ENCODE data around the gene TOB1. TPM values are rescaled to one million over a fixed set of nuclear protein-coding genes. Genes with fewer than 3 reads are reported as not detected.

The TOB1 gene
- total and polyA plus RNA-seq, 2 experiments from 2014 or later = 8.4 to 93.8 TPM

- peak overlapping the region; percentile 53 for H2AFZ ChIP-seq
- H3K4me2 ChIP-seq (ENCODE audit: unreplicated experiment) = peak overlapping the region; percentile 92
- no peaks in the 10 kb centered on the region for H3K9me2 ChIP-seq (ENCODE audit: insufficient read depth)
- DNase-seq = peak; percentile 76
- H3K36me3 ChIP-seq (ENCODE audit: low read depth) = peaks cover 25% of the 10 kb centered on the region
- H4K20me1 ChIP-seq (ENCODE audit: insufficient read depth) = peaks cover 15% of the 10 kb centered on the region; the same call in 1 of the 2 replicates
- H3K4me3 ChIP-seq = peak overlapping the region; percentile 92
- peak overlapping the region; percentile 75 for H3K27ac ChIP-seq
- H3F3A ChIP-seq (ENCODE audit: insufficient read depth) = peaks cover 44% of the 10 kb centered on the region
- TF ChIP-seq EZH2 (IDR thresholded peaks at IDR 0.05; ENCODE audit: insufficient read depth, poor library complexity, severe bottlenecking) (no peak), EZH2phosphoT487 (IDR thresholded peaks at IDR 0.05; ENCODE audit: insufficient read depth, low read depth) (no peak)
- in situ Hi-C loops (cut with MboI) = no loop called here
- peak overlapping the region; percentile 96 for H3K9ac ChIP-seq
- peaks cover 48% of the 10 kb centered on the region for H3K79me2 ChIP-seq (ENCODE audit: insufficient read depth)
- no peaks in the 10 kb centered on the region for H3K27me3 ChIP-seq (replicated peaks; ENCODE audit: insufficient read depth)
- no peaks in the 10 kb centered on the region for H3K9me3 ChIP-seq (ENCODE audit: low read depth)
- WGBS, 2 experiments (ENCODE audit: low coverage in 1 of 2, low lambda C conversion rate in 2 of 2, missing lambda C conversion rate in 2 of 2) = 0% methylated on average over 26 to 40 of the region's 50 CpGs
- peaks cover 32% of the 10 kb centered on the region for H3K4me1 ChIP-seq (ENCODE audit: insufficient read depth)
Observed at GRCh38 chr17:50865060-50865867, 890 bp downstream of the TOB1 start.

- peak overlapping the region; percentile 92 for H3K4me2 ChIP-seq (ENCODE audit: unreplicated experiment)
- peak overlapping the region; percentile 75 for H3K27ac ChIP-seq
- no peak for DNase-seq
- peaks cover 15% of the 10 kb centered on the region; the same call in 1 of the 2 replicates for H4K20me1 ChIP-seq (ENCODE audit: insufficient read depth)
- no peaks in the 10 kb centered on the region for H3K9me3 ChIP-seq (ENCODE audit: low read depth)
- H3K79me2 ChIP-seq (ENCODE audit: insufficient read depth) = peaks cover 48% of the 10 kb centered on the region
- peaks cover 32% of the 10 kb centered on the region for H3K4me1 ChIP-seq (ENCODE audit: insufficient read depth)
- peak overlapping the region; percentile 53 for H2AFZ ChIP-seq
- H3K36me3 ChIP-seq (ENCODE audit: low read depth) = peaks cover 25% of the 10 kb centered on the region
- WGBS, 2 experiments (ENCODE audit: low coverage in 1 of 2, low lambda C conversion rate in 2 of 2, missing lambda C conversion rate in 2 of 2) = 2 to 5% methylated on average over 6 of the region's 6 CpGs
- H3K27me3 ChIP-seq (replicated peaks; ENCODE audit: insufficient read depth) = no peaks in the 10 kb centered on the region
- peaks cover 44% of the 10 kb centered on the region for H3F3A ChIP-seq (ENCODE audit: insufficient read depth)
- H3K9ac ChIP-seq = peak overlapping the region; percentile 96
- H3K4me3 ChIP-seq = peak overlapping the region; percentile 92
- TF ChIP-seq EZH2phosphoT487 (IDR thresholded peaks at IDR 0.05; ENCODE audit: insufficient read depth, low read depth) (no peak), EZH2 (IDR thresholded peaks at IDR 0.05; ENCODE audit: insufficient read depth, poor library complexity, severe bottlenecking) (no peak)
- no peaks in the 10 kb centered on the region for H3K9me2 ChIP-seq (ENCODE audit: insufficient read depth)
- in situ Hi-C loops (cut with MboI) = loop anchor here (5.0 kb wide), 1 partner anchor 93 kb away; no protein-coding TSS in a partner anchor
Observed at GRCh38 chr17:50864747-50865059, 1.5 kb downstream of the TOB1 start.

- Histone ChIP-seq H3K9me3 (ENCODE audit: low read depth) (no peaks in the 10 kb centered on the region), H3K4me3 (peak overlapping the region; percentile 92), H3K4me2 (ENCODE audit: unreplicated experiment) (peak overlapping the region; percentile 92), H3K27me3 (replicated peaks; ENCODE audit: insufficient read depth) (no peaks in the 10 kb centered on the region), H2AFZ (no peak overlapping the region), H3K27ac (peak overlapping the region; percentile 75), H4K20me1 (ENCODE audit: insufficient read depth) (peaks cover 15% of the 10 kb centered on the region; the same call in 1 of the 2 replicates), H3F3A (ENCODE audit: insufficient read depth) (peaks cover 44% of the 10 kb centered on the region), H3K9ac (peak overlapping the region; percentile 96), H3K79me2 (ENCODE audit: insufficient read depth) (peaks cover 48% of the 10 kb centered on the region), H3K4me1 (ENCODE audit: insufficient read depth) (peaks cover 32% of the 10 kb centered on the region), H3K36me3 (ENCODE audit: low read depth) (peaks cover 25% of the 10 kb centered on the region), H3K9me2 (ENCODE audit: insufficient read depth) (no peaks in the 10 kb centered on the region)
- no peak for DNase-seq
- in situ Hi-C loops (cut with MboI) = loop anchor here (5.0 kb wide), 1 partner anchor 93 kb away; no protein-coding TSS in a partner anchor
- WGBS, 2 experiments (ENCODE audit: low coverage in 1 of 2, low lambda C conversion rate in 2 of 2, missing lambda C conversion rate in 2 of 2) = 69 to 73% methylated on average over 3 of the region's 3 CpGs
- no peak for TF ChIP-seq EZH2phosphoT487 (IDR thresholded peaks at IDR 0.05; ENCODE audit: insufficient read depth, low read depth)
- no peak for TF ChIP-seq EZH2 (IDR thresholded peaks at IDR 0.05; ENCODE audit: insufficient read depth, poor library complexity, severe bottlenecking)
Observed at GRCh38 chr17:50863931-50864330, 2.2 kb downstream of the TOB1 start.

DNA sequence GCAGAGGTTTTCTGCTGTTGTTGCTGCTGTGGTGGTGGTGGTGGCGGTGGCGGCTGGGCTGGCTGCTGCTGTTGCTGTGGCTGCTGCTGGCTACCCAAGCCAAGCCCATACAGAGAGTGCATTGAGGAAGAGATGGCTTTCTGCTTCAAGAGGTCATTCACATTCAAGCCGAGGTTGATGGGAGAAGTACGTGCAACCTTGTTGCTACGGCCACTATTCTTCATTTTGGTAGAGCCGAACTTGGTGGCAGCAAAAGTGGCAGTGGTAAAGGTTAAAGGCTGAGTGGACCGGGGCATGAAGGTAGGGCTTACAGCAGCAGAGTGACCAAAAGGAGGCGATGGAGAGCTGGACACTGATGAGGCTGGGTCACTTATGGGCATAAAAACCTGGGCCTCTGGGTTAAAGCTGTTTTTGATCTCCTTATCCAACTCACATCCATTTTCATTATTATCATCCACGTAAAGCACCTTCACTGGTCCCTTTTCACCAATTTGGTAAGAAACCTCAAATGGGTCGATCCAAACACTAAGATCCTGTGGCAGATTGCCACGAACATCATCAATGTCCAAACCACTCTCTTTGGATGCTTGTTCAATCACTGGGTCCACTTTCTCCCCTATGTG, 2.8 kb downstream of the TOB1 start:
- Histone ChIP-seq H3K9ac (peak overlapping the region; percentile 96; the same call in 1 of the 2 replicates), H3K4me3 (peak overlapping the region; percentile 92), H3K4me2 (ENCODE audit: unreplicated experiment) (peak overlapping the region; percentile 92), H2AFZ (no peak overlapping the region), H3K9me3 (ENCODE audit: low read depth) (no peaks in the 10 kb centered on the region), H3F3A (ENCODE audit: insufficient read depth) (peaks cover 42% of the 10 kb centered on the region), H3K4me1 (ENCODE audit: insufficient read depth) (peaks cover 29% of the 10 kb centered on the region), H3K9me2 (ENCODE audit: insufficient read depth) (no peaks in the 10 kb centered on the region), H4K20me1 (ENCODE audit: insufficient read depth) (peaks cover 15% of the 10 kb centered on the region; the same call in 1 of the 2 replicates), H3K27ac (peak overlapping the region; percentile 75; the same call in 1 of the 2 replicates), H3K36me3 (ENCODE audit: low read depth) (peaks cover 25% of the 10 kb centered on the region), H3K79me2 (ENCODE audit: insufficient read depth) (peaks cover 48% of the 10 kb centered on the region), H3K27me3 (replicated peaks; ENCODE audit: insufficient read depth) (no peaks in the 10 kb centered on the region)
- DNase-seq = peak; percentile 59
- no peak for TF ChIP-seq EZH2phosphoT487 (IDR thresholded peaks at IDR 0.05; ENCODE audit: insufficient read depth, low read depth)
- no peak for TF ChIP-seq EZH2 (IDR thresholded peaks at IDR 0.05; ENCODE audit: insufficient read depth, poor library complexity, severe bottlenecking)
- in situ Hi-C loops (cut with MboI) = loop anchor here (5.0 kb wide), 1 partner anchor 94 kb away; no protein-coding TSS in a partner anchor
- 93% methylated on average over 11 of the region's 11 CpGs for WGBS, 2 experiments (ENCODE audit: low coverage in 1 of 2, low lambda C conversion rate in 2 of 2, missing lambda C conversion rate in 2 of 2)
